ENCODE measurements around the gene PLP2. TPM values are rescaled to one million over a fixed set of nuclear protein-coding genes. Genes with fewer than 3 reads are reported as not detected.

PLP2 gene
- total and polyA plus RNA-seq, 8 donors = 42.7 to 241 (median 53.5) TPM

- DNase-seq = no peak
- peaks cover 0 to 28% of the 10 kb centered on the region in 2 donors for H3K4me1 ChIP-seq
- peak; percentile 56 for ATAC-seq
- H3K4me3 ChIP-seq = peak overlapping the region in 1 of 2 donors; percentile 7
- intact Hi-C loops (cut with DNase I) = no loop called here
- H3K36me3 ChIP-seq = peaks cover 0 to 66% of the 10 kb centered on the region in 2 donors
- H3K27me3 ChIP-seq = no peaks in the 10 kb centered on the region
- H3K9me3 ChIP-seq = no peaks in the 10 kb centered on the region
- TF ChIP-seq CTCF (IDR thresholded peaks at IDR 0.05) = no peak
- peak overlapping the region; percentile 13 to 75 for H3K27ac ChIP-seq
These were observed 5.0 kb downstream of the PLP2 start for GRCh38 chrX:49176421-49177326.

- no peak for DNase-seq
- H3K27ac ChIP-seq = peak overlapping the region; percentile 13 to 75
- TF ChIP-seq CTCF (IDR thresholded peaks at IDR 0.05) = no peak
- peaks cover 0 to 28% of the 10 kb centered on the region in 2 donors for H3K4me1 ChIP-seq
- no peak overlapping the region for H3K4me3 ChIP-seq
- intact Hi-C loops (cut with DNase I) = no loop called here
- H3K9me3 ChIP-seq = no peaks in the 10 kb centered on the region
- H3K27me3 ChIP-seq = no peaks in the 10 kb centered on the region
- H3K36me3 ChIP-seq = peaks cover 0 to 71% of the 10 kb centered on the region in 2 donors
- peak; percentile 84 for ATAC-seq
These were observed 5.7 kb downstream of the PLP2 start for GRCh38 chrX:49177338-49177833.

- DNase-seq = no peak
- H3K27ac ChIP-seq = no peak overlapping the region
- peaks cover 0 to 77% of the 10 kb centered on the region in 2 donors for H3K36me3 ChIP-seq
- H3K9me3 ChIP-seq = no peaks in the 10 kb centered on the region
- no peaks in the 10 kb centered on the region for H3K27me3 ChIP-seq
- no peak for TF ChIP-seq CTCF (IDR thresholded peaks at IDR 0.05)
- peaks cover 0 to 24% of the 10 kb centered on the region in 2 donors for H3K4me1 ChIP-seq
- intact Hi-C loops (cut with DNase I) = no loop called here
- ATAC-seq = no peak
- no peak overlapping the region for H3K4me3 ChIP-seq
These were observed 6.3 kb downstream of the PLP2 start for GRCh38 chrX:49177873-49178480.

- no peak for ATAC-seq
- intact Hi-C loops (cut with DNase I) = no loop called here
These were observed 6.8 kb downstream of the PLP2 start for GRCh38 chrX:49178537-49178936.

More at GRCh38 chrX:49178537-49178936, 6.8 kb downstream of the PLP2 start:
- DNase-seq = no peak
- no peaks in the 10 kb centered on the region for H3K9me3 ChIP-seq
- H3K4me1 ChIP-seq = peaks cover 0 to 19% of the 10 kb centered on the region in 2 donors
- peaks cover 0 to 79% of the 10 kb centered on the region in 2 donors for H3K36me3 ChIP-seq
- TF ChIP-seq CTCF (IDR thresholded peaks at IDR 0.05) = no peak
- H3K27me3 ChIP-seq = no peaks in the 10 kb centered on the region
- H3K4me3 ChIP-seq = no peak overlapping the region
- H3K27ac ChIP-seq = no peak overlapping the region

Data from left lung (tissue), 10 donors.